ENCODE data around the gene KRTAP11-1.
A peak's percentile ranks its signal among the peaks of the same experiment; 100 is the strongest.

The KRTAP11-1 gene, protein sequence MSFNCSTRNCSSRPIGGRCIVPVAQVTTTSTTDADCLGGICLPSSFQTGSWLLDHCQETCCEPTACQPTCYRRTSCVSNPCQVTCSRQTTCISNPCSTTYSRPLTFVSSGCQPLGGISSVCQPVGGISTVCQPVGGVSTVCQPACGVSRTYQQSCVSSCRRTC

DNA sequence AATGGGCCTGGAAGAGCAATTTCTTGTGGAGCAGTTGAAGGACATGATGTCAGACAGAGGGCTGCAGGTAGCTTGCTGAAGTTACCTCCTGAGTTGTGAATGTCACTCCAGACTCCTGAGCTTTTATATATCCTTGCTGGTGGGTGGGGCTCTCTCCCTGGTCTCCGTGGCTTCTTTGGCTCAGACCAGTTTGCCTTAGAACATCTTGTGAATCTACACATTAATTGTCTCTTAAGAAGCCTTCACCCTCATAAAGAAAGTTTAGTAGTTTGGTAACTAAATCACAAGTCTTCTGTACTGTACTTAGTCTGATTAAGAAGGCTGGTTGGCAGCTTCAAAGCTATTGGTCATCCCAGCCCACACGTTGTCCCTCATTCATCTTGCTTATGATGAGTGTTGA, at the start of gene KRTAP11-1:
TSS of gene KRTAP11-1 (minus strand) at position 101 of the 400 bp plus-strand sequence. CDS start at position 45, 56 bp downstream.
- DNase-seq (ENCODE audit: extremely low spot score, insufficient read length, low read depth) (no peak), FAIRE-seq (no peak)

DNA sequence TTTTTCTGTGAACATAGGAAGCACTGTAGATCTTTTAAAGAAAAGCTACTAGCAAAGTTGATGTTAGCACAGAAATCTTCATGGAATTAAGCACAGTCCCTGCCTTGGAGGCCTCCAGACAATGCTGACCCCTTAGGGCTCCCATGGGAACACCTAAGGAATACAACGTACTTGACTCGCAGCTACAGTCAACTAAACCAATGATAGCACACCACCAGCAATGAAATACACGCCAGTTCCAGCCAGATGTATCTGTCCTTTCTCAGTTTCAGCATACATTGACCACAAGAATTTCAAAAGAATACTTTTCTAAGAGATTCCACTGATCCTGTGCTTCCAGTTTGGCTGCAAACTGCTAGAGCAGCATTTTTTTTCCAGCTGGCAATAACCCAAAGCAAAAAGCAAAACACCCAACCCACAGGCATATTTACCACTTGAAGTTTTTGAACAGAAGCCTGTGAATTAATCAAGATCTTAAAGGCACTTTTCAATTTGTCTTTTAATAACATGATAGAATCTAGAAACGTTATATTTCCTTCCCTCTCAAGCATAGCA, 42.8 kb upstream of the KRTAP11-1 start:
- no peak for DNase-seq (ENCODE audit: extremely low spot score, insufficient read length, low read depth)
- no peak for FAIRE-seq

DNA sequence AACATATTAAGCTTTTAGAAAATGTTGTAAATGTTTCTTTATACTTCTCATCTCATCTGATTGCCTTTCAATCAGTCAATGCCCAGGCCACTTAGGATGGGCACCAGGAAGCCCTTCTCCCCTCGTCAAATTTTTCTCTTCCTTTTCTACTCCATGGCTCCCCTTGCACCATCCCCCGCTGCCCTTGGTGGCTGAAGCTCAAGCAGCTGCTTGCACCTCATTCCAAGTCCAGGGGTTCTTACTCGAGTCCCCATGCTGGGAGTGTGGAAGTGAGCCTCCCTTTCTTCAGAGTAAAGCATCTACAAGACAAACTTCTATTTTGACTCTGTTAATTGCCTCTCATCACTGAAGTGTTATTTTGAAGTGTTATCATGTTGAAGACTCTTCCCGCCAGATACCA, 39.7 kb upstream of the KRTAP11-1 start:
- DNase-seq (ENCODE audit: extremely low spot score, insufficient read length, low read depth): no peak
- FAIRE-seq: no peak

DNA sequence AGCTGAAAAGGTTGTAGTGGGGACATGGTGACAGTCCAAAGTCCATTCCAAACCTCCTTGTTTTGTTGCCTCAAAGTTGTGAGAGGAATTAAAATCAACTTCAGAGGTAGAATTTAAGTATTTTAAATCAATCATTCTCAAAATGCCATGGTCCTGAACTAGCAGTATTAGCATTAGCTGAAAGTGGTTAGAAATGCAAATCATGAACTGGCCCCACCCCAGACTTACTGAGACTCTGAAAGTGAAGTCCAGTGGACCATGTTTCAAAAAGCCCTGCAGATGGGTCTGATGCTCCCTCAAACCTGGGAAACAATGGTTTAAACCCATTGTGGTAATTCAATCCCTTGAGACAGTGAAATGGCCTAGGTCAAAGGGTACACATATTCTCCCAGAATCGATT, 36.2 kb upstream of the KRTAP11-1 start:
- FAIRE-seq (no peak), DNase-seq (ENCODE audit: extremely low spot score, insufficient read length, low read depth) (no peak)

DNA sequence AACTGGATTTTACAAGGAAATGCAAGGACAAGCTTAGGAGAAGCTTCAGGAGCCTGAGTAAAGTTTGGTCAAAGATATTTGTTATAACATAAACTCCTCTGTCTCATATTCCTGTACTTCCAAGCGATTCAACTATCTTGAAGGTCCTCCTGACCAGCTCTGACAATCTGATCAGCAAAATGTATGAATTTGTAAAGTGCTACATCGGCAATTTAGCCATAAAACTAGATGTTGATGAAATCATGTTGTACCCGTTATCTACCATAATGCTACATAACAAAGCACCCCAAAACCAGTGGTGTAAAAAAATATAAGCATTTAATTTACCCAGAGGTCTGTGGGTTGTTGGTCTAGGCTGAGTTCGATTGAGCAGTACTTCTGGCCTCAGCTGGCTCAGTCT, 19.5 kb upstream of the KRTAP11-1 start:
- DNase-seq (ENCODE audit: extremely low spot score, insufficient read length, low read depth) (no peak), FAIRE-seq (no peak)

DNA sequence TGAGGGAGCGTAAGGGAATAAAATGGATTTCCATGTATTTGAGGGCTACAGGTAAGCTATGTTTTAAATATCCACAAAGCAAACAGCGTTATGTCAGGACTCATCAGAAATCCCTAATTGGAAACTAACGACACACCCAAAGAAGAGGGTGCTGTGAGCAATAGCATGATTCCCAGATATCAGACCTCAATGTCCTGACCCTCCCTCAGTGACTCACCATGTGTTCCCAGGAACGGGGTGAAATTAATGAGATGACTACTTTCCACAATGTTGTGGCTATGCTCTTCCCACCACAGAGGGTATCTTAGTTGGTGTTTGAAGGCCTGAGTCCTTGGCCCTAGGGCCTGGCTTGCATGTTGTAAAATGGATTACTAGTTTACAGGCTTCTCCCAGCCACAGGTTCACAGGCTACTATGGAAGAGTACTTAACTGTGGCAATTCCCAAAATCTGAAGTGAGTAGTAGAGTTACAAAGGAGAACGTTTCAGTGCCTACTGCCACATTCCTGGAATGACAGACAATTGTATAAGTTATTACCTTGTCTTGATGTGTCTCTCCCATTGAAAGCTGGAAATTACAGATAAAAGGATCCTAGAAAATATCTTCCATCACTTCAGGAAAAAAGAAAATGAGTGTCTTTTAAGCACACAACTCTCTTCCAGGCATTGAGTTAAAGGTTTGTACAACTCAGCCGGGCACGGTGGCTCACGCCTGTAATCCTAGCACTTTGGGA, 1.7 kb upstream of the KRTAP11-1 start:
- FAIRE-seq (no peak), DNase-seq (ENCODE audit: extremely low spot score, insufficient read length, low read depth) (no peak)

DNA sequence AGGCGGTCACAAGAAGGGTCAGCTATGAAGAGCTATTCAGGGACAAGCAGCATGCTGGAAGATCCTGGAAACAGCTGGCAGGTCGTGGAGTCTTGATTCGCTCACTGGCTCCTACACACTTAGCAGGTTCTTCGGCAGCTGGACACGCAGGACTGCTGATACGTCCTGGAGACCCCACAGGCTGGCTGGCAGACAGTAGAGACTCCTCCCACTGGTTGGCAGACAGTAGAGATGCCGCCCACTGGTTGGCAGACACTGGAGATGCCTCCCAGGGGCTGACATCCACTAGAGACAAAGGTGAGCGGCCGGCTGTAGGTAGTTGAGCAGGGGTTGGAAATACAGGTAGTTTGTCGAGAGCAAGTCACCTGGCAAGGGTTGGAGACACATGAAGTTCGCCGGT, 466 bp downstream of the KRTAP11-1 start:
- FAIRE-seq (no peak), DNase-seq (ENCODE audit: extremely low spot score, insufficient read length, low read depth) (no peak)

DNA sequence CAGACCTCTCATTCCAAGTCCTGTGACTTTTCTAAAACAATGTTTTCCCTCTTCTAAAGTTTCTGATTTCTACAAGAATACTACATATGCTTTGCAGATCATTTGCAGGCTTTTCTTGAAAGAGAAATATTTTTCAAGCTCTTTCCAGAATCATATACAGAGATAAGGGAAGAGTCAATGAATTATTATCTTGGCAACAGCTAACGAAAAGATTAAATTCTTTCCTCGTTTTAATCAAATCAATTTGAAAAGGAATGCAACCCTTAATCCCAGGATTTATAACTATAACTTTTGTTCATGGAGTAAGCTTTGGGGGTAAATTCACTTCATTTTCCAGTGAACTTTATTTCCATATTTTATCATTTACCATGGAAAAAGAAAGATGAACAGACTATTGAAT, 6.9 kb downstream of the KRTAP11-1 start:
- FAIRE-seq (no peak), DNase-seq (ENCODE audit: extremely low spot score, insufficient read length, low read depth) (no peak)

DNA sequence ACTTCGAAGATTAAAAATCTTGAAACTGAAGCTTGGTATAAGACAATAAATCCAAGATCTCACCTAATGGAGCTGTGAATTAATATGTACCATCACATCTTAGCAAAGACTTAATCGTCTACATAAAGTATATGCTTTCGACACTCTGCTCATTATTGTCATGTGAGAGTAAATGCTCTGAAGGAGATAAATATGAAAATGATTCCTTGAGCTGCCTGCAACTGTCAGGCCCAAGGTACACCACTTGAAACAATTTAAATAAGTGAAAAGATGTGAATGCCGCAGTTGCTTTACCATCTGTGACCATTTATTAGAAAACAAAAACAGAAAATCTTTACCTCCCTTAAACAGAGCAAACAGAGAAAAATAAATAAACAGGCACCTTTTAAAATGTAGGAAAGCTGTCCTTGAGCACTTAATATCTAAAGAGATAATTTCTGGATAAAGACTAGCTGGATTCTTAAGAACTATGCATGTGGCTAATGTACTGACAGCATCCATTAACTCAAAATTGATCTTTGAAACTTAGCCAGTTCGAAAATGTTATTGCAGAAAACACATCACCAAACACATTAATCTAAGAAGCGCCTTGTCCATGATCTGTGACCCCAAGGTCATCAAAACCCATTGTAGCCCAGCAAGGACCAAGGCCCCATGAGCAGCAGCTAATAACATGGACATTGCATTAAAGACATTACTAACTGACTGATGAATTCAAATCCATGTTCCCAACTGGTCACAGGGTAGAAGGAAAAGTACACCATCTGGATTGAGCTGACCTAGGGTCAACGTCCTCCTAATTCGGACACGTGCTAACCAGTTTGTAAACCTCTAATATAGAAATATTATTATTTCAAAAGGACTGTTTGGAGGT, 33.5 kb downstream of the KRTAP11-1 start:
- DNase-seq (ENCODE audit: extremely low spot score, insufficient read length, low read depth) (no peak), FAIRE-seq (no peak)

DNA sequence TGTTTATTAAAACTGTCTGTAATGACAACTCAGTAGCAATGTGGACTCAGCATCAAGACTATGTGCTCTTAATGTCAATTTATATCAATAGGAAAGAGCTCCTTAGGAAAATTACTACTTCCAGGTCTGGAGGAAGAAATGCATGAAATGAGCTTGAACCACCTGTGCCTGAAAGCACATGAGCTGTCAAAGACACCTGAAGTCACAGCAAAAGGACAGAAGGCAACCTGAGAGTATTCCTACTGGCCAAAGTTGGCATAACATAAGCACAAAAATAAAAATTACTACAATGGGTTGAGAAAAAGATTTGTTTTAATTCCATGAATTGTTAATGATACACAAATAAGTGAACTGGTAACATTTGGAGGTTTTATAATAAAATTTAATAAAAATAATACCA, 38.4 kb downstream of the KRTAP11-1 start:
- DNase-seq (ENCODE audit: extremely low spot score, insufficient read length, low read depth) (no peak), FAIRE-seq (no peak)

DNA sequence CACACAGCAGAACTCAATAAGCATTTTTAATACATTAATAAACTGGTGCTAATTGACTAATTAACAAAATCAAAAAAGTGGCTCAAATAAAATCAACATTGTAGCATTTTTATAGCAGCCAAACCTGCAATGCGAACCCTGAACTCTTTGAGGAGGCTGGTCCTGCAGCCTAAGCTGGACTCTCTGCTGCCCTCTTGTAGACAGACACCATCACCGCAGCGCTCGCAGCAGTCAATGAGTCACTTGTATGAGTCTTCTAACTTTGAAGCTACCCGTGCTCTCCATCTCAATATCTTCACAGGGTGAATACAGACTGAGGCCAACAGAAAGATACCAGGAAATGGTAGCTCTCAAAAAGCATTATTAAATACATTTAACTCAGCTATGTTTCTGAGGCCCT, 42.1 kb downstream of the KRTAP11-1 start:
- FAIRE-seq (no peak), DNase-seq (ENCODE audit: extremely low spot score, insufficient read length, low read depth) (no peak)

DNA sequence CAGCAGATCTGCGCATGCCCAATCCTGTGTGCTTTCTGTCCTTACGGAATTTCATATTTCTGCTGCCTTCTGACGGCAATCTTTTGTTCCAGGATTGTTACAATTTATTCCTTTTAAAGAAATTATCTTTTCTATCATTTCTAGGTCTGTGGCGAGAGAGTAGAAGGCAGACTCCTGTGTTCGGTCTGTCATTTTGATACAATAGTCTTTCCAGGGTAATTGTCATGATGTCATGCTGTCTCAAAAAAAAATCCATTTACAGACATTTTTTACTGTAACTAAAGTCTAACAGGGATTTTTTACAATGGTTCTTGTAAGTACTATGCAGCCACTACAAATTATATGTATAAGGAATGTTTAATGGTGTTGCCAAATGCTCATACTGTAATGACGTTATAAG, 42.8 kb downstream of the KRTAP11-1 start:
- DNase-seq (ENCODE audit: extremely low spot score, insufficient read length, low read depth) (no peak), FAIRE-seq (no peak)

DNA sequence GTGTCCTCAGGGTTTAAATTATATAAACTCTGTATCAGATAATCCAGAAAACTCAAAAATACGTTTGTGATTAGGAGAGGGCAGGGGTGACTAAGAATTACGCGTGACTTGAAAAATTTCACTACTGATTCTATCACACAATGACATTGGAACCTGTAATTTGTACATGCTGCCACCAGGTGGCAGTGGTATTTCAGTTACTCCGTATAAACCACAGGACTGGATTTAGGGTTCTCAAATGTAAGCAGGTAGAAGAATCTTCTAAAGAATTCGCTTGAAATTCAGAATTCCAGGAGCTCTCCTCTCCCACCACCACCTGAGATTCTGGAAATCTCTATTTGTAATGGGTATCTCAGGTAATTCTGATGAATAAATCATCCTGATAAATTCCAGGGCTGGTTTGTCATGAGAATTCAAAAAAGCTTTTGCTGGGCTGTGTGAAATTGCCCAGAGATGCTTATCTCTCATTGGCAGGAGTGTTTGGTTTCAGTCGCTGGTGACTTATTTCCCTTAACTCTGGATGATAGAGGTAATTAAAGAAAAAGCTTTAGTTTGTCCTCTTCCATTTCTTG, 50.1 kb downstream of the KRTAP11-1 start:
- no peak for DNase-seq (ENCODE audit: extremely low spot score, insufficient read length, low read depth)
- peak; percentile 21 for FAIRE-seq

Measured in GM18507 (cell line).